Adrenal gland (tissue), 12 donors: ENCODE data around the gene TLK2. TPM values are rescaled to one million over a fixed set of nuclear protein-coding genes. Genes with fewer than 3 reads are reported as not detected.

Experiments
- DNase-seq, 7 donors: peaks; one replicate each; pipeline ENCODE4 v3.0.0-alpha.2; 2019 to 2020
- H3K27ac ChIP-seq, 5 donors: fragments of 200-600 bp; sonication (generic) in 4 of 5; 1 replicate in 3 of 5; 2 replicates in 2 of 5; pipeline versions ENCODE4 v1.5.1 to v1.8.0; 2016 to 2020; ENCODE audit warnings: mild to moderate bottlenecking in 1 of 5
- H3K27me3 ChIP-seq: fragments of 200-600 bp; 2 replicates; pipeline ENCODE4 v1.8.0; 2021
- H3K36me3 ChIP-seq, 2 donors: fragments of 200-600 bp; replicated peaks in 1 of 2; 1 replicate in 1 of 2; 2 replicates in 1 of 2; pipeline versions ENCODE4 v1.5.1 to v1.8.0; 2018 to 2022
- H3K4me1 ChIP-seq, 2 donors: fragments of 200-600 bp; replicated peaks in 1 of 2; 1 replicate in 1 of 2; 2 replicates in 1 of 2; pipeline versions ENCODE4 v1.5.1 to v1.8.0; 2018 to 2021
- H3K4me3 ChIP-seq, 4 donors: fragments of 200-600 bp; sonication (generic) in 3 of 4; one replicate each; pipeline ENCODE4 v1.5.1; 2016 to 2018
- H3K9me3 ChIP-seq, 3 donors: fragments of 200-600 bp; sonication (generic) in 1 of 3; replicated peaks in 1 of 3; 1 replicate in 2 of 3; 2 replicates in 1 of 3; pipeline versions ENCODE4 v1.5.1 to v1.8.0; 2016 to 2021
- POLR2A ChIP-seq, 2 donors: fragments of 450-650 bp; IDR thresholded peaks; one replicate each; pipeline ENCODE4 v1.6.1; 2017; ENCODE audit warnings: antibody characterized with exemption in 2 of 2, mild to moderate bottlenecking in 2 of 2, moderate library complexity in 1 of 2
- WGBS, 4 donors: extraction: QIAGEN DNeasy Blood & Tissue Kit in 2 of 4; methylation state at CpG; one replicate each; pipeline versions ENCODE4 v1.1.5 to v1.1.7; 2013 to 2017; 5-methylcytosine and 5-hydroxymethylcytosine counted together
- intact Hi-C, 2 donors: fragments of 100-400 bp; cut with DNase I; formaldehyde crosslinking; loops; one replicate each; pipeline versions ENCODE4 v1.14.1 to v1.15.0; 2022 to 2023
- polyA plus RNA-seq, 3 donors: library from polyadenylated mRNA; stranded (reverse); fragments of 200-250 nt in 2 of 3; fragments of 350-450 nt in 1 of 3; fragmentation: Illumina TruSeq in 1 of 3; extraction: RNeasy Lipid Tissue Mini Kit (QIAGEN cat#74804) in 1 of 3; gene quantifications; one replicate each; pipeline ENCODE4 v1.2.3, GENCODE V29; 2013 to 2014
- total RNA-seq, 9 donors: library from RNA; depleted of rRNA in 4 of 9; stranded (reverse); fragments of >200 nt in 4 of 9; fragments of 120-200 nt in 1 of 9; fragmentation: NEBNext Ultra II Directional in 1 of 9; extraction: Animal tissue kit (Norgen Biotek cat#: 25700) in 1 of 9; gene quantifications; one replicate each; pipeline versions ENCODE4 v1.1.0 to v1.2.4, GENCODE V29; 2013 to 2023
- TF ChIP-seq, protein P1 (sequence below), 6 experiments: fragments of 450-650 bp in 4 of 6; fragments of 200-600 bp in 2 of 6; sonication (generic) in 1 of 6; IDR thresholded peaks; 1 replicate in 5 of 6; 2 replicates in 1 of 6; pipeline versions ENCODE4 v1.5.1 to v1.8.0; 2016 to 2021; ENCODE audit warnings: antibody characterized with exemption in 6 of 6, mild to moderate bottlenecking in 2 of 6, moderate library complexity in 1 of 6
- donor health status: healthy with polysubstance abuse.
- donor health status: Bipolar disorder and iron deficiency.
- donor health status: DM: yes; HTN: yes; CAD: no.
- donor health status: DM: no; HTN: no; CAD: no.
- donor health status: DM: no; HTN: no; CAD: no.
- donor health status: DM: yes; HTN: yes; CAD: no.

The TLK2 gene
- total and polyA plus RNA-seq, 12 donors: 13.2 to 68.3 (median 31.2) TPM

DNA sequence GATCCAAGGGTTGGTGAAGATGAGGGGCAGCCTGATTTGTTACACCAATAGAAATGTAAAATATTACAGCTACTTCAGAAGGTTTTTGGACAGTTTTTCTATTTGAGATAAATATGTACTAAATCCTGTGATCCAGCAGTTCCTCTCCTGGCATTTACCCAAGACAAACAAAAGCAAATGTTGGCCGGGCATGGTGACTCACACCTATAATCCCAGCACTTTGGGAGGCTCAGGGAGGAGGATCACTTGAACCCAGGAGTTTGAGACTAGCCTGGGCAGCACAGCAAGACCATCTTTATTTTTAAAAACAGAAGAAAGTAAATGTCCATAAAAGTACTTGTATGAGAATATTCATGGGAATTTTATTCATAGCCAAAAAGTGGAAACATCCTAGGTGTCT is 84.0 kb downstream of the TLK2 start:
- Histone ChIP-seq H3K4me1 (peaks cover 8 to 19% of the 10 kb centered on the region in 2 donors), H3K36me3 (peaks cover 0 to 18% of the 10 kb centered on the region in 2 donors), H3K27me3 (no peaks in the 10 kb centered on the region), H3K27ac (peak overlapping the region in 2 of 5 donors; percentile 47 to 75), H3K9me3 (no peaks in the 10 kb centered on the region), H3K4me3 (no peak overlapping the region)
- DNase-seq: peak; percentile 39 to 66 (median 53)
- intact Hi-C loops: no loop called here
- WGBS, 4 donors: 0 to 32% (median 25%) methylated on average over 1 of the region's 1 CpG
- TF ChIP-seq, protein P1, sequence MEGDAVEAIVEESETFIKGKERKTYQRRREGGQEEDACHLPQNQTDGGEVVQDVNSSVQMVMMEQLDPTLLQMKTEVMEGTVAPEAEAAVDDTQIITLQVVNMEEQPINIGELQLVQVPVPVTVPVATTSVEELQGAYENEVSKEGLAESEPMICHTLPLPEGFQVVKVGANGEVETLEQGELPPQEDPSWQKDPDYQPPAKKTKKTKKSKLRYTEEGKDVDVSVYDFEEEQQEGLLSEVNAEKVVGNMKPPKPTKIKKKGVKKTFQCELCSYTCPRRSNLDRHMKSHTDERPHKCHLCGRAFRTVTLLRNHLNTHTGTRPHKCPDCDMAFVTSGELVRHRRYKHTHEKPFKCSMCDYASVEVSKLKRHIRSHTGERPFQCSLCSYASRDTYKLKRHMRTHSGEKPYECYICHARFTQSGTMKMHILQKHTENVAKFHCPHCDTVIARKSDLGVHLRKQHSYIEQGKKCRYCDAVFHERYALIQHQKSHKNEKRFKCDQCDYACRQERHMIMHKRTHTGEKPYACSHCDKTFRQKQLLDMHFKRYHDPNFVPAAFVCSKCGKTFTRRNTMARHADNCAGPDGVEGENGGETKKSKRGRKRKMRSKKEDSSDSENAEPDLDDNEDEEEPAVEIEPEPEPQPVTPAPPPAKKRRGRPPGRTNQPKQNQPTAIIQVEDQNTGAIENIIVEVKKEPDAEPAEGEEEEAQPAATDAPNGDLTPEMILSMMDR (IDR thresholded peaks at IDR 0.05): no peak
- TF ChIP-seq POLR2A (IDR thresholded peaks at IDR 0.05): no peak

DNA sequence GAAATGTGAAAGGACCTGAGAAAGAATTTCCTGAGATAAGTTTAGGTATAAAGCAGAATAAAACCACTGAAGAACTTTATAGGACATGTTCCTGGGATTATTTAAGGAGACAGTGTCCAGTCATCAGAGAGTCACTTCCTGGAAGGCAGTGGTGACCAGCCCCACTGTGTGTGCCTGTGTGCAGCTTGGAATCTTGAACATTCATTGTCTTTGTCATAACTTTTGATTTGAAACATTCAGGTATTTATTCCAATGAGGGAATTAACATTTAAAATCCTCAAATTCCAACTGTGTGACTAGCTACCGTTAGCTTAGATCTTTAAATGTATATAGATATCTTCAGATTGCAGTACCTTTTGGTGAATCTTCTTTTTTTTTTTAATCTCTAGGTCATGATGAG is 87.2 kb downstream of the TLK2 start:
- Histone ChIP-seq H3K9me3 (no peaks in the 10 kb centered on the region), H3K36me3 (peaks cover 0 to 18% of the 10 kb centered on the region in 2 donors), H3K4me3 (no peak overlapping the region), H3K4me1 (peaks cover 8 to 19% of the 10 kb centered on the region in 2 donors), H3K27me3 (no peaks in the 10 kb centered on the region), H3K27ac (no peak overlapping the region)
- intact Hi-C loops: no loop called here
- TF ChIP-seq, protein P1 (IDR thresholded peaks at IDR 0.05): no peak
- TF ChIP-seq POLR2A (IDR thresholded peaks at IDR 0.05): no peak
- DNase-seq: no peak
- WGBS, 4 donors: 87 to 98% (median 96%) methylated on average over 1 of the region's 1 CpG

DNA sequence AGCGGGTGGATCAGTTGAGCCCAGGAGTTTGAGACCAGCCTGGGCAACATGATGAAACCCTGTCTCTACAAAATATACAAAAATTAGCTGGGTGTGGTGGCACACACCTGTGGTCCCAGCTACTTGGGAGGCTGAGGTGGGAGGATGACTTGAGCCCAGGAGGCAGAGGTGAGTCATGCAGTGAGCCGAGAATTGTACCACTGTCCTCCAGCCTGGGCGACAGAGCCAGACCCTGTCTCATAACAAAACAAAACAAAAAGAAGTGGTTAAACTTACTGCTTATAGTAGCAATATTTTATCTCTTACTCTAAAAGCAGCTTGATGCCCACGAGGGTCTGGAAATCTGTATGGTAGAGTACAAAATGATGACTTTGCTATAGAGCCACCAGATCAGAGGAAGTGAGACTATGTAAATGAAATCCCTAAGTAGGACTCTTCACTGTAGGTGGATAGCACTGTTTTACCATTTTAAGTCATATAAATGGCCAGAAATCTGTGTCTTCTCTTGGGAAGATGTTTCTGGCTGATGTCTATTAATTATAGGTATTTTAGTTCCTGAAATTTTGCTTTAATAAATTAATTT is 88.5 kb downstream of the TLK2 start:
- Histone ChIP-seq H3K36me3 (peaks cover 0 to 18% of the 10 kb centered on the region in 2 donors), H3K27me3 (no peaks in the 10 kb centered on the region), H3K4me1 (peaks cover 8 to 19% of the 10 kb centered on the region in 2 donors), H3K4me3 (no peak overlapping the region), H3K9me3 (no peaks in the 10 kb centered on the region), H3K27ac (no peak overlapping the region)
- intact Hi-C loops: no loop called here
- 63 to 83% (median 82%) methylated on average over 4 of the region's 4 CpGs for WGBS, 4 donors
- DNase-seq: no peak
- TF ChIP-seq, protein P1 (IDR thresholded peaks at IDR 0.05): no peak
- TF ChIP-seq POLR2A (IDR thresholded peaks at IDR 0.05): no peak

GRCh38 chr17:62572488-62572887 is 93.9 kb downstream of the TLK2 start:
- intact Hi-C loops: no loop called here
- H3K27ac ChIP-seq: peak overlapping the region in 3 of 5 donors; percentile 21 to 58 (median 46)

More at GRCh38 chr17:62572488-62572887, 93.9 kb downstream of the TLK2 start:
- DNase-seq: no peak
- WGBS, 4 donors: 65 to 74% (median 69%) methylated on average over 5 of the region's 5 CpGs
- TF ChIP-seq, protein P1 (IDR thresholded peaks at IDR 0.05): no peak
- TF ChIP-seq POLR2A (IDR thresholded peaks at IDR 0.05): no peak
- no peaks in the 10 kb centered on the region for H3K27me3 ChIP-seq
- H3K36me3 ChIP-seq: peaks cover 0 to 23% of the 10 kb centered on the region in 2 donors
- no peak overlapping the region for H3K4me3 ChIP-seq
- H3K4me1 ChIP-seq: peaks cover 0 to 10% of the 10 kb centered on the region in 2 donors
- H3K9me3 ChIP-seq: no peaks in the 10 kb centered on the region
